HG03045 (cell line): Measurements from ENCODE around the gene TPRG1L.
"Not testable (repeated sequence)": the region's sequence is repeated elsewhere in the genome, so short reads cannot be mapped to it uniquely, and the experiment has no call there.

Experiments
- ATAC-seq: cut with Tn5 transposase; IDR thresholded peaks from one replicate; pipeline ENCODE4 v1.9.1; 2021; ENCODE audit warnings: mild to moderate bottlenecking, moderate library complexity; ENCODE audit not compliant: unreplicated experiment

Gene TPRG1L

GRCh38 chr1:3624200-3625136 is at the start of gene TPRG1L:
Gene TPRG1L, plus strand, starts transcription at chr1:3625015. Its CDS starts 58 bp downstream, at chr1:3625073.
- ATAC-seq = peak; percentile 93

- ATAC-seq = not testable (repeated sequence)
Measured at GRCh38 chr1:3575515-3575914, 49.3 kb upstream of the TPRG1L start.

- ATAC-seq = no peak
Measured at GRCh38 chr1:3575993-3576392, 48.8 kb upstream of the TPRG1L start.

- ATAC-seq = no peak
Measured at GRCh38 chr1:3577300-3577699, 47.5 kb upstream of the TPRG1L start.

GRCh38 chr1:3577711-3578432 is 46.9 kb upstream of the TPRG1L start:
- no peak for ATAC-seq

GRCh38 chr1:3578433-3578805 is 46.4 kb upstream of the TPRG1L start:
- ATAC-seq = no peak

GRCh38 chr1:3578906-3579305 is 45.9 kb upstream of the TPRG1L start:
- no peak for ATAC-seq

- no peak for ATAC-seq
Measured at GRCh38 chr1:3579626-3580025, 45.2 kb upstream of the TPRG1L start.

- no peak for ATAC-seq
Measured at GRCh38 chr1:3580231-3580630, 44.6 kb upstream of the TPRG1L start.

GRCh38 chr1:3581296-3582036 is 43.3 kb upstream of the TPRG1L start:
- no peak for ATAC-seq

- not testable (repeated sequence) for ATAC-seq
Measured at GRCh38 chr1:3583751-3584150, 41.1 kb upstream of the TPRG1L start.

- no peak for ATAC-seq
Measured at GRCh38 chr1:3584915-3585314, 39.9 kb upstream of the TPRG1L start.

GRCh38 chr1:3585353-3585868 is 39.4 kb upstream of the TPRG1L start:
- ATAC-seq = not testable (repeated sequence)

GRCh38 chr1:3585940-3586568 is 38.8 kb upstream of the TPRG1L start:
- no peak for ATAC-seq

- no peak for ATAC-seq
Measured at GRCh38 chr1:3586986-3587759, 37.6 kb upstream of the TPRG1L start.

- ATAC-seq = no peak
Measured at GRCh38 chr1:3588395-3588794, 36.4 kb upstream of the TPRG1L start.

GRCh38 chr1:3590139-3590763 is 34.6 kb upstream of the TPRG1L start:
- ATAC-seq = no peak

GRCh38 chr1:3590951-3591865 is 33.6 kb upstream of the TPRG1L start:
- no peak for ATAC-seq
